Measurements from ENCODE around the gene NOP56. TPM values are rescaled to one million over a fixed set of nuclear protein-coding genes. Genes with fewer than 3 reads are reported as not detected.

The NOP56 gene
- polyA plus RNA-seq, 1 donor (not counting 4 experiments of a cell fraction or from before 2014, with no cell fraction given): 242 TPM

DNA sequence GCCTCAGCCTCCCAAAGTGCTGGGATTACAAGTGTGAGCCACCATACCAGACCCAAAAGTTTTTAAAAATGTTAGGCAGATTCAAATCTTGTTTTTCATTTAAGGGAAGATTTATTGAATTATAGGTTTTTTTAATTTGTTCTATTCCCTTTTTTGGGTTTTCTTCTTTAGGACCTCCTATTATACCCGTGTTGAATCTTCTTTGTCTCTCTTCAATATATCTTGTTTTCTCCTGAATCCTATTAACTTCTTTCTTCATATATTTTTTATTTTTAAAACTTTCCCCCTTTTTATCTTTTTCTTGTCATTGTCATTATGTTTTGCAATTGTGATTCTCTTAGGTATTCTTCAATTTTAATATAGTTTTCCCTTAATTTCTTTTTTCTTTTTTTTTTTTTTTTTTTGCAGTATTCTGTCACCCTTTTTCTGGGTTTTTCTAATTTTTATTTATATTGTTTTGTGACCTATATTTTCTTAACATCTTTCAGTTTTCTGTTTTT lies 45.9 kb upstream of the NOP56 start:
- Histone ChIP-seq H3K9me1 (ENCODE audit: control insufficient read depth, extremely low read depth, insufficient read depth, low read length) (no peaks in the 10 kb centered on the region), H2AFZ (ENCODE audit: control insufficient read depth, low read length) (no peak overlapping the region), H3K79me2 (ENCODE audit: control insufficient read depth, insufficient read depth, low read length) (no peaks in the 10 kb centered on the region), H3K27me3 (ENCODE audit: control insufficient read depth, extremely low read depth, insufficient read depth, low read length) (no peaks in the 10 kb centered on the region), H4K20me1 (ENCODE audit: control insufficient read depth, extremely low read depth, insufficient read depth, low read length) (no peaks in the 10 kb centered on the region), H3K27ac (ENCODE audit: control insufficient read depth, insufficient read depth, low read length) (no peak overlapping the region), H3K4me1 (ENCODE audit: control insufficient read depth, extremely low read depth, insufficient read depth, low read length) (no peaks in the 10 kb centered on the region), H3K9me3 (ENCODE audit: control insufficient read depth, low read depth, low read length) (no peaks in the 10 kb centered on the region), H3K9ac (ENCODE audit: control insufficient read depth, extremely low read depth, insufficient read depth, low read length) (no peak overlapping the region), H3K36me3 (ENCODE audit: control insufficient read depth in 2 of 2, extremely low read depth in 1 of 2, insufficient read depth in 2 of 2, low read length in 2 of 2) (no peaks in the 10 kb centered on the region), H3K4me3 (ENCODE audit: control insufficient read depth in 2 of 3, extremely low read depth in 1 of 3, insufficient read depth in 2 of 3, low read depth in 1 of 3, low read length in 3 of 3) (no peak overlapping the region), H3K4me2 (ENCODE audit: control insufficient read depth, extremely low read depth, insufficient read depth, low read depth, low read length) (no peak overlapping the region)
- DNase-seq (ENCODE audit: low read depth, low spot score) (no peak), FAIRE-seq (no peak)
- no peak for TF ChIP-seq EZH2 (IDR thresholded peaks at IDR 0.05; ENCODE audit: low read length)
- TF ChIP-seq, protein P1, sequence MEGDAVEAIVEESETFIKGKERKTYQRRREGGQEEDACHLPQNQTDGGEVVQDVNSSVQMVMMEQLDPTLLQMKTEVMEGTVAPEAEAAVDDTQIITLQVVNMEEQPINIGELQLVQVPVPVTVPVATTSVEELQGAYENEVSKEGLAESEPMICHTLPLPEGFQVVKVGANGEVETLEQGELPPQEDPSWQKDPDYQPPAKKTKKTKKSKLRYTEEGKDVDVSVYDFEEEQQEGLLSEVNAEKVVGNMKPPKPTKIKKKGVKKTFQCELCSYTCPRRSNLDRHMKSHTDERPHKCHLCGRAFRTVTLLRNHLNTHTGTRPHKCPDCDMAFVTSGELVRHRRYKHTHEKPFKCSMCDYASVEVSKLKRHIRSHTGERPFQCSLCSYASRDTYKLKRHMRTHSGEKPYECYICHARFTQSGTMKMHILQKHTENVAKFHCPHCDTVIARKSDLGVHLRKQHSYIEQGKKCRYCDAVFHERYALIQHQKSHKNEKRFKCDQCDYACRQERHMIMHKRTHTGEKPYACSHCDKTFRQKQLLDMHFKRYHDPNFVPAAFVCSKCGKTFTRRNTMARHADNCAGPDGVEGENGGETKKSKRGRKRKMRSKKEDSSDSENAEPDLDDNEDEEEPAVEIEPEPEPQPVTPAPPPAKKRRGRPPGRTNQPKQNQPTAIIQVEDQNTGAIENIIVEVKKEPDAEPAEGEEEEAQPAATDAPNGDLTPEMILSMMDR (optimal IDR thresholded peaks at IDR 0.05 in 1 of 3, IDR thresholded peaks at IDR 0.05 in 1 of 3, conservative IDR thresholded peaks at IDR 0.05 in 1 of 3; ENCODE audit: extremely low read depth in 1 of 3, insufficient read depth in 2 of 3, low read length in 3 of 3): no peak
- dilution Hi-C loops (cut with MboI; ENCODE audit: extremely low pct_ligation_motif_present, low sequenced_read_pairs): no loop called here

DNA sequence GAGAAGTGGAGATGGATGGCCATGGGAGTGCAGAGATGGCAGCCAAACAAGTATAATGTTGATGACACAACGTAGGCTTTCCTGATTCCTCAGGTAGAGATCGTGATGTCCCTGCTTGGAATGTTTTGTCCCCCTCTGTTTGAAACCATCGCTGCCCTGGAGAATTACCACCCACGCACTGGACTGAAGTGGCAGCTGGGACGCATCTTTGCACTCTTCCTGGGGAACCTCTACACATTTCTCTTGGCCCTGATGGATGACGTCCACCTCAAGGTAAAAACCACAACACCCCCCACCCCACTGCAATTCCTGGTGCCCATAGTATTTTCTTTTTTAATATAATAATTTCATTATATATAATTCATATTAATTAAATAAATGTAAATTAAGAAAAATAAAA lies 42.1 kb upstream of the NOP56 start:
- dilution Hi-C loops (cut with MboI; ENCODE audit: extremely low pct_ligation_motif_present, low sequenced_read_pairs): no loop called here
- no peak overlapping the region for H3K27ac ChIP-seq (ENCODE audit: control insufficient read depth, insufficient read depth, low read length)
- no peak overlapping the region for H2AFZ ChIP-seq (ENCODE audit: control insufficient read depth, low read length)
- H3K9ac ChIP-seq (ENCODE audit: control insufficient read depth, extremely low read depth, insufficient read depth, low read length): no peak overlapping the region
- H3K4me3 ChIP-seq (ENCODE audit: control insufficient read depth in 2 of 3, extremely low read depth in 1 of 3, insufficient read depth in 2 of 3, low read depth in 1 of 3, low read length in 3 of 3): no peak overlapping the region
- TF ChIP-seq, protein P1 (optimal IDR thresholded peaks at IDR 0.05 in 1 of 3, IDR thresholded peaks at IDR 0.05 in 1 of 3, conservative IDR thresholded peaks at IDR 0.05 in 1 of 3; ENCODE audit: extremely low read depth in 1 of 3, insufficient read depth in 2 of 3, low read length in 3 of 3): no peak
- no peak for TF ChIP-seq EZH2 (IDR thresholded peaks at IDR 0.05; ENCODE audit: low read length)
- H3K4me1 ChIP-seq (ENCODE audit: control insufficient read depth, extremely low read depth, insufficient read depth, low read length): no peaks in the 10 kb centered on the region
- no peaks in the 10 kb centered on the region for H3K36me3 ChIP-seq (ENCODE audit: control insufficient read depth in 2 of 2, extremely low read depth in 1 of 2, insufficient read depth in 2 of 2, low read length in 2 of 2)
- H3K9me1 ChIP-seq (ENCODE audit: control insufficient read depth, extremely low read depth, insufficient read depth, low read length): no peaks in the 10 kb centered on the region
- no peak overlapping the region for H3K4me2 ChIP-seq (ENCODE audit: control insufficient read depth, extremely low read depth, insufficient read depth, low read depth, low read length)
- DNase-seq (ENCODE audit: low read depth, low spot score) (no peak), FAIRE-seq (no peak)
- peaks cover 6% of the 10 kb centered on the region for H3K27me3 ChIP-seq (ENCODE audit: control insufficient read depth, extremely low read depth, insufficient read depth, low read length)
- H3K9me3 ChIP-seq (ENCODE audit: control insufficient read depth, low read depth, low read length): no peaks in the 10 kb centered on the region
- no peaks in the 10 kb centered on the region for H4K20me1 ChIP-seq (ENCODE audit: control insufficient read depth, extremely low read depth, insufficient read depth, low read length)
- no peaks in the 10 kb centered on the region for H3K79me2 ChIP-seq (ENCODE audit: control insufficient read depth, insufficient read depth, low read length)
